ENCODE data around the gene QRICH1. TPM values are rescaled to one million over a fixed set of nuclear protein-coding genes. Genes with fewer than 3 reads are reported as not detected.

Gene QRICH1
- total RNA-seq, 1 experiment from 2014 or later: 151 TPM

GRCh38 chr3:49121132-49121736 is 27.4 kb upstream of the QRICH1 start:
- Histone ChIP-seq H3K4me2 (ENCODE audit: insufficient read depth, insufficient read length, low read length) (peak overlapping the region; percentile 49), H3K23ac (ENCODE audit: insufficient read length, low read depth, low read length) (no peak overlapping the region), H2AK5ac (ENCODE audit: insufficient read length, low read length) (no peak overlapping the region), H2BK20ac (ENCODE audit: low read depth, low read length, poor library complexity, severe bottlenecking) (no peak overlapping the region), H3K79me1 (ENCODE audit: insufficient read depth, low read depth, low read length, poor library complexity, severe bottlenecking) (peaks cover 4% of the 10 kb centered on the region), H3K23me2 (ENCODE audit: insufficient read length, low read depth, low read length, poor library complexity, severe bottlenecking) (peaks cover 5% of the 10 kb centered on the region), H2BK5ac (ENCODE audit: insufficient read length, low read length) (no peak overlapping the region), H3K4me1 (ENCODE audit: insufficient read depth, low read length) (0 out of 2 replicates have a peak, but pooled peaks cover 2% of the 10 kb centered on the region), H3K56ac (ENCODE audit: insufficient read length, low read depth, low read length) (no peak overlapping the region), H3K14ac (ENCODE audit: insufficient read depth, low read length) (no peak overlapping the region), H3K4ac (ENCODE audit: low read depth, low read length) (no peak overlapping the region), H4K8ac (replicated peaks; ENCODE audit: insufficient read length, low read depth, low read length) (no peak overlapping the region), H2BK15ac (ENCODE audit: low read depth, low read length) (no peak overlapping the region), H4K5ac (ENCODE audit: insufficient read length, low read depth, low read length) (no peak overlapping the region), H2BK120ac (ENCODE audit: low read depth, low read length, poor library complexity, severe bottlenecking) (no peak overlapping the region), H3T11ph (ENCODE audit: low read length) (no peak overlapping the region), H3K27ac (ENCODE audit: insufficient read length, low read depth, low read length) (peak overlapping the region; percentile 4), H3K27me3 (ENCODE audit: insufficient read depth, low read length) (no peaks in the 10 kb centered on the region), H3K79me2 (ENCODE audit: insufficient read depth, low read length) (no peaks in the 10 kb centered on the region; the same call in 1 of the 2 replicates), H2AFZ (ENCODE audit: low read length) (no peak overlapping the region), H3K18ac (ENCODE audit: insufficient read length, low read depth, low read length) (no peak overlapping the region), H3K9me3 (ENCODE audit: control insufficient read depth, low read depth, low read length) (no peaks in the 10 kb centered on the region), H2BK12ac (ENCODE audit: insufficient read length, low read depth, low read length) (no peak overlapping the region), H4K91ac (ENCODE audit: insufficient read length, low read depth, low read length) (no peak overlapping the region), H4K20me1 (ENCODE audit: control insufficient read depth, insufficient read depth, insufficient read length) (peaks cover 2% of the 10 kb centered on the region), H3K9ac (ENCODE audit: extremely low read depth, insufficient read length, low read length) (peak overlapping the region; percentile 18)
- Mint-ChIP-seq H3K4me1 (peaks cover 4% of the 10 kb centered on the region in 2 experiments; a peak in 3 of 4 replicates), H3K27me3 (ENCODE audit: low read depth) (no peaks in the 10 kb centered on the region; the same call in 1 of the 2 replicates), H3K9me3 (no peaks in the 10 kb centered on the region), H3K27ac (peak overlapping the region; percentile 77 to 94 (median 84); a peak in 6 of 7 replicates), H3K4me3 (peak overlapping the region; percentile 81 to 91), H3K36me3 (ENCODE audit: insufficient read depth in 1 of 3, low read depth in 3 of 3) (peaks cover 12 to 53% (median 42%) of the 10 kb centered on the region in 3 experiments)
- WGBS (ENCODE audit: extremely low coverage, insufficient read length, low lambda C conversion rate): no CpG with 5 or more reads among the region's 17 CpGs
- DNase-seq: no peak
- TF ChIP-seq CTCF (conservative IDR thresholded peaks at IDR 0.05): no peak
